Measurements from ENCODE around the gene GPATCH2L.

The GPATCH2L gene

GRCh38 chr14:76136476-76137110, 15.1 kb upstream of the GPATCH2L start:
- no peak for DNase-seq (ENCODE audit: low read depth)

GRCh38 chr14:76138119-76138757, 13.5 kb upstream of the GPATCH2L start:
- no peak for DNase-seq (ENCODE audit: low read depth)

- no peak for DNase-seq (ENCODE audit: low read depth)
Measured at GRCh38 chr14:76138758-76139723, 12.7 kb upstream of the GPATCH2L start.

GRCh38 chr14:76143642-76144041, 8.1 kb upstream of the GPATCH2L start:
- no peak for DNase-seq (ENCODE audit: low read depth)

GRCh38 chr14:76146976-76147375, 4.7 kb upstream of the GPATCH2L start:
- no peak for DNase-seq (ENCODE audit: low read depth)

GRCh38 chr14:76149196-76149595, 2.5 kb upstream of the GPATCH2L start:
- DNase-seq (ENCODE audit: low read depth), result no peak

GRCh38 chr14:76152333-76152681, 585 bp downstream of the GPATCH2L start:
- DNase-seq (ENCODE audit: low read depth), result peak; percentile 57

GRCh38 chr14:76153919-76154318, 2.2 kb downstream of the GPATCH2L start:
- no peak for DNase-seq (ENCODE audit: low read depth)

- DNase-seq (ENCODE audit: low read depth), result no peak
Measured at GRCh38 chr14:76154539-76155126, 2.9 kb downstream of the GPATCH2L start.

- DNase-seq (ENCODE audit: low read depth), result no peak
Measured at GRCh38 chr14:76163668-76164363, 12.1 kb downstream of the GPATCH2L start.

- no peak for DNase-seq (ENCODE audit: low read depth)
Measured at GRCh38 chr14:76168531-76168930, 16.8 kb downstream of the GPATCH2L start.

GRCh38 chr14:76169776-76170175, 18.1 kb downstream of the GPATCH2L start:
- DNase-seq (ENCODE audit: low read depth), result no peak

GRCh38 chr14:76174982-76175381, 23.3 kb downstream of the GPATCH2L start:
- no peak for DNase-seq (ENCODE audit: low read depth)

GRCh38 chr14:76175942-76176341, 24.2 kb downstream of the GPATCH2L start:
- DNase-seq (ENCODE audit: low read depth), result no peak

GRCh38 chr14:76181546-76181945, 29.8 kb downstream of the GPATCH2L start:
- DNase-seq (ENCODE audit: low read depth), result no peak

GRCh38 chr14:76186308-76187027, 34.7 kb downstream of the GPATCH2L start:
- DNase-seq (ENCODE audit: low read depth), result no peak

GRCh38 chr14:76191297-76191696, 39.6 kb downstream of the GPATCH2L start:
- DNase-seq (ENCODE audit: low read depth), result no peak

GRCh38 chr14:76193696-76194095, 42.0 kb downstream of the GPATCH2L start:
- no peak for DNase-seq (ENCODE audit: low read depth)

GRCh38 chr14:76194327-76194726, 42.6 kb downstream of the GPATCH2L start:
- DNase-seq (ENCODE audit: low read depth), result no peak

- no peak for DNase-seq (ENCODE audit: low read depth)
Measured at GRCh38 chr14:76195003-76195402, 43.3 kb downstream of the GPATCH2L start.
